Mesenchymal stem cell (in vitro differentiated cells and primary cell): ENCODE data around the gene TOMM40.
A peak's percentile ranks its signal among the peaks of the same experiment; 100 is the strongest.
"Not testable (repeated sequence)": the region's sequence is repeated elsewhere in the genome, so short reads cannot be mapped to it uniquely, and the experiment has no call there.

Experiments
- DNase-seq: peaks from one replicate; pipeline ENCODE4 v3.0.0-alpha.2; 2013
- H2AFZ ChIP-seq: one replicate; pipeline ENCODE4 v1.6.1; 2013; ENCODE audit warnings: low read depth, mild to moderate bottlenecking, control low read depth, inconsistent platforms, low read length, moderate library complexity
- H2AK5ac ChIP-seq: 2 replicates; pipeline ENCODE4 v1.6.1; 2013; ENCODE audit warnings: low read length, moderate library complexity, mild to moderate bottlenecking, inconsistent platforms; ENCODE audit not compliant: severe bottlenecking
- H2BK120ac ChIP-seq: one replicate; pipeline ENCODE4 v1.6.1; 2013; ENCODE audit warnings: low read depth, mild to moderate bottlenecking, inconsistent platforms, low read length, moderate library complexity
- H2BK12ac ChIP-seq, 2 experiments: one replicate each; pipeline ENCODE4 v1.6.1; 2013; ENCODE audit warnings: inconsistent platforms in 2 of 2, low read length in 2 of 2, mild to moderate bottlenecking in 2 of 2, moderate library complexity in 2 of 2, control low read depth in 1 of 2
- H2BK15ac ChIP-seq: one replicate; pipeline ENCODE4 v1.6.1; 2013; ENCODE audit warnings: mild to moderate bottlenecking, low read depth, inconsistent platforms; ENCODE audit not compliant: poor library complexity, severe bottlenecking
- H2BK5ac ChIP-seq: 2 replicates; pipeline ENCODE4 v1.6.1; 2013; ENCODE audit warnings: low read depth, mild to moderate bottlenecking, low read length, control low read depth, inconsistent platforms; ENCODE audit not compliant: poor library complexity, severe bottlenecking
- H3K14ac ChIP-seq, 2 experiments: one replicate each; pipeline ENCODE4 v1.6.1; 2013; ENCODE audit warnings: inconsistent platforms in 2 of 2, low read length in 2 of 2, control low read depth in 1 of 2, mild to moderate bottlenecking in 1 of 2, moderate library complexity in 1 of 2
- H3K18ac ChIP-seq, 2 experiments: one replicate each; pipeline ENCODE4 v1.6.1; 2013; ENCODE audit warnings: inconsistent platforms in 2 of 2, low read length in 2 of 2, control low read depth in 1 of 2, low read depth in 1 of 2, mild to moderate bottlenecking in 1 of 2
- H3K23ac ChIP-seq, 2 experiments: one replicate each; pipeline ENCODE4 v1.6.1; 2013; ENCODE audit warnings: inconsistent platforms in 2 of 2, low read length in 2 of 2, mild to moderate bottlenecking in 2 of 2, moderate library complexity in 2 of 2, control low read depth in 1 of 2
- H3K27ac ChIP-seq: 2 replicates; pipeline ENCODE4 v1.5.1; 2013; ENCODE audit warnings: mild to moderate bottlenecking, moderate library complexity, low read length, control low read depth, inconsistent platforms; ENCODE audit not compliant: poor library complexity, severe bottlenecking
- H3K27me3 ChIP-seq, 2 experiments: 2 replicates each; pipeline versions ENCODE4 v1.6.1 to v1.7.0; 2013; ENCODE audit warnings: low read length in 2 of 2, mild to moderate bottlenecking in 2 of 2, moderate library complexity in 2 of 2, control low read depth in 1 of 2, inconsistent platforms in 1 of 2; ENCODE audit not compliant: control insufficient read depth in 1 of 2, insufficient read depth in 1 of 2
- H3K36me3 ChIP-seq, 2 experiments: 2 replicates each; pipeline versions ENCODE4 v1.6.1 to v1.7.0; 2013; ENCODE audit warnings: low read length in 2 of 2, control low read depth in 1 of 2, inconsistent platforms in 1 of 2, low read depth in 1 of 2, mild to moderate bottlenecking in 1 of 2; ENCODE audit not compliant: insufficient read depth in 2 of 2, control insufficient read depth in 1 of 2
- H3K4ac ChIP-seq, 2 experiments: one replicate each; pipeline ENCODE4 v1.6.1; 2013; ENCODE audit warnings: inconsistent platforms in 2 of 2, low read length in 2 of 2, mild to moderate bottlenecking in 2 of 2, moderate library complexity in 2 of 2, control low read depth in 1 of 2, low read depth in 1 of 2
- H3K4me1 ChIP-seq: 2 replicates; pipeline ENCODE4 v1.6.1; 2013; ENCODE audit warnings: low read depth, low read length, control low read depth; ENCODE audit not compliant: control insufficient read depth, insufficient read depth
- H3K4me2 ChIP-seq: 2 replicates; pipeline ENCODE4 v1.6.1; 2013; ENCODE audit warnings: low read length, mild to moderate bottlenecking, inconsistent platforms; ENCODE audit not compliant: poor library complexity, severe bottlenecking
- H3K4me3 ChIP-seq, 2 experiments: 2 replicates each; pipeline versions ENCODE4 v1.5.1 to v1.7.0; 2013; ENCODE audit warnings: low read length in 2 of 2, mild to moderate bottlenecking in 2 of 2, control low read depth in 1 of 2, low read depth in 1 of 2; ENCODE audit not compliant: insufficient read depth in 1 of 2
- H3K79me1 ChIP-seq: replicated peaks from 2 replicates; pipeline ENCODE4 v1.6.1; 2013; ENCODE audit warnings: mild to moderate bottlenecking, control low read depth, low read length, inconsistent platforms; ENCODE audit not compliant: poor library complexity, severe bottlenecking
- H3K9ac ChIP-seq: 2 replicates; pipeline ENCODE4 v1.7.0; 2013; ENCODE audit warnings: mild to moderate bottlenecking, low read length, moderate library complexity
- H3K9me3 ChIP-seq: 2 replicates; pipeline ENCODE4 v1.7.0; 2013; ENCODE audit warnings: mild to moderate bottlenecking, low read length; ENCODE audit not compliant: control insufficient read depth
- H4K8ac ChIP-seq: one replicate; pipeline ENCODE4 v1.6.1; 2013; ENCODE audit warnings: inconsistent platforms, mild to moderate bottlenecking, low read length, moderate library complexity
- H4K91ac ChIP-seq: one replicate; pipeline ENCODE4 v1.6.1; 2013; ENCODE audit warnings: mild to moderate bottlenecking, low read length, inconsistent platforms
- WGBS: methylation state at CpG from one replicate; pipeline ENCODE4 v1.1.7; 2013; ENCODE audit warnings: mixed read lengths; 5-methylcytosine and 5-hydroxymethylcytosine counted together

The TOMM40 gene

DNA sequence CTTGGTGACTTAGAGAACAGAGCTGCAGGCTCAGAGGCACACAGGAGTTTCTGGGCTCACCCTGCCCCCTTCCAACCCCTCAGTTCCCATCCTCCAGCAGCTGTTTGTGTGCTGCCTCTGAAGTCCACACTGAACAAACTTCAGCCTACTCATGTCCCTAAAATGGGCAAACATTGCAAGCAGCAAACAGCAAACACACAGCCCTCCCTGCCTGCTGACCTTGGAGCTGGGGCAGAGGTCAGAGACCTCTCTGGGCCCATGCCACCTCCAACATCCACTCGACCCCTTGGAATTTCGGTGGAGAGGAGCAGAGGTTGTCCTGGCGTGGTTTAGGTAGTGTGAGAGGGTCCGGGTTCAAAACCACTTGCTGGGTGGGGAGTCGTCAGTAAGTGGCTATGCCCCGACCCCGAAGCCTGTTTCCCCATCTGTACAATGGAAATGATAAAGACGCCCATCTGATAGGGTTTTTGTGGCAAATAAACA is 33.2 kb downstream of the TOMM40 start:
- Histone ChIP-seq H2BK12ac (peak overlapping the region; percentile 49 to 59), H3K4me2 (no peak overlapping the region), H3K18ac (peak overlapping the region in 1 of 2 experiments; percentile 34), H3K36me3 (no peaks in the 10 kb centered on the region), H3K27me3 (no peaks in the 10 kb centered on the region), H3K79me1 (no peaks in the 10 kb centered on the region), H2AFZ (no peak overlapping the region), H4K8ac (peak overlapping the region; percentile 45), H3K4me1 (peaks cover 7% of the 10 kb centered on the region), H2BK5ac (no peak overlapping the region), H4K91ac (peak overlapping the region; percentile 52), H3K4me3 (no peak overlapping the region), H3K14ac (no peak overlapping the region), H3K23ac (no peak overlapping the region), H3K4ac (peak overlapping the region in 1 of 2 experiments; percentile 80), H2AK5ac (no peak overlapping the region), H2BK120ac (no peak overlapping the region), H3K27ac (no peak overlapping the region), H3K9ac (peak overlapping the region; percentile 39), H3K9me3 (no peaks in the 10 kb centered on the region), H2BK15ac (peak overlapping the region; percentile 26)
- no peak for DNase-seq
- 90% methylated on average over 7 of the region's 8 CpGs for WGBS

DNA sequence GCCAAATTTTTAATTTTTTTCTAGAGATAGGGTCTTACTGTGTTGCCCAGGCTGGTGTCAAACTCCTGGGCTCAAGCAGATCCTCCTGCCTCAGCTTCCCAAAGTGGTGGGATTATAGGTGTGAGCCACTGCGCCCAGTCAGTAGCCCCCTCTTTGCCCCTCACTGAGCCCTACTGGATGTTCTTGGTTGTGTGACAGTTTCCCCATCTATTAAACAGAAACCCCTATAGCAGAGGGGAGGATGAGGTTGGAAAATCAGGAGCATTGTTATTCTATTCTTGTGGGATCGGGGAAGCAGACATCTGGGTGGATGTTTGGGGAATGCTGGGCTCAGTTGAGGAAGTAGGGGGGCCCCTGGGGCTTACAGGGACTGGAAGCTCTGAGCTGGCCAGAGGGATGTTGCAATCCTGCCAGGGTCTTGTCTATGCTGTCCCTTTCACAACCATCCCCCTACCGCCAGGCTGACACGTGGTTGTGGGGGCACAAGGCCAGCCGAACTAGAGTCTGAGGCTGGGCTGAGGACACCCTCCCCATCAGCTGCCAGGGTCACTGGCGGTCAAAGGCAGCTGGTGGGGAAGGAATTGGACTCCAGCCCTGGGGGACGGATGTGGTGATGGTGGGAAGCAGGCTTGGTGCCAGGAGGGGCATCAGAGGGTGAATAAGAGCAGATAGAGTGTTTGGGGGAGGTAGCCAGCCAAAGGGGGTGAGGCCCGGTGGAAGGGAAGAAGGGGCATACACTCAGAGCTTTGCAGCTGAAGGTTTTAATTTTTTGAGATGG is 34.2 kb downstream of the TOMM40 start:
- H3K4me3 ChIP-seq, result no peak overlapping the region
- H3K36me3 ChIP-seq, result no peaks in the 10 kb centered on the region
- H2BK15ac ChIP-seq, result peak overlapping the region; percentile 3
- H3K4ac ChIP-seq, result peak overlapping the region in 1 of 2 experiments; percentile 66
- peak overlapping the region; percentile 49 for H4K8ac ChIP-seq
- DNase-seq, result peak; percentile 81
- H3K14ac ChIP-seq, result no peak overlapping the region
- no peak overlapping the region for H2AFZ ChIP-seq
- H3K23ac ChIP-seq, result no peak overlapping the region
- H3K79me1 ChIP-seq, result no peaks in the 10 kb centered on the region
- H3K4me2 ChIP-seq, result no peak overlapping the region
- no peak overlapping the region for H3K27ac ChIP-seq
- H4K91ac ChIP-seq, result peak overlapping the region; percentile 90
- peaks cover 7% of the 10 kb centered on the region for H3K4me1 ChIP-seq
- peak overlapping the region; percentile 34 for H3K9ac ChIP-seq
- H3K9me3 ChIP-seq, result no peaks in the 10 kb centered on the region
- peak overlapping the region in 1 of 2 experiments; percentile 59 for H3K18ac ChIP-seq
- H2BK5ac ChIP-seq, result no peak overlapping the region
- peak overlapping the region; percentile 27 to 77 for H2BK12ac ChIP-seq
- peak overlapping the region; percentile 15 for H2BK120ac ChIP-seq
- H3K27me3 ChIP-seq, result no peaks in the 10 kb centered on the region
- H2AK5ac ChIP-seq, result no peak overlapping the region
- WGBS, result 71% methylated on average over 8 of the region's 8 CpGs

- H2AFZ ChIP-seq, result peak overlapping the region; percentile 73
- H4K8ac ChIP-seq, result peak overlapping the region; percentile 7
- peak overlapping the region in 1 of 2 experiments; percentile 17 for H3K4ac ChIP-seq
- not testable (repeated sequence) for DNase-seq, H3K36me3 ChIP-seq, H3K4me1 ChIP-seq, H2BK5ac ChIP-seq, H2AK5ac ChIP-seq, H3K18ac ChIP-seq, H3K27me3 ChIP-seq, H2BK15ac ChIP-seq, H3K79me1 ChIP-seq, H3K23ac ChIP-seq, H3K27ac ChIP-seq, H2BK120ac ChIP-seq, H3K9me3 ChIP-seq
- H3K9ac ChIP-seq, result peak overlapping the region; percentile 43
- H3K4me2 ChIP-seq, result peak overlapping the region; percentile 60
- 72% methylated on average over 14 of the region's 19 CpGs for WGBS
- peak overlapping the region in 1 of 2 experiments; percentile 24 for H3K4me3 ChIP-seq
- peak overlapping the region; percentile 42 to 83 for H2BK12ac ChIP-seq
- H3K14ac ChIP-seq, result peak overlapping the region in 1 of 2 experiments; percentile 71
- H4K91ac ChIP-seq, result peak overlapping the region; percentile 81
Measured at GRCh38 chr19:44926245-44927077, 35.4 kb downstream of the TOMM40 start.

- Histone ChIP-seq H3K36me3 (no peaks in the 10 kb centered on the region), H3K9ac (no peak overlapping the region), H2BK15ac (peak overlapping the region; percentile 12), H3K4me2 (no peak overlapping the region), H3K18ac (no peak overlapping the region), H2BK120ac (no peak overlapping the region), H3K23ac (no peak overlapping the region), H3K4me1 (peaks cover 7% of the 10 kb centered on the region), H2BK5ac (no peak overlapping the region), H4K91ac (no peak overlapping the region), H2BK12ac (peak overlapping the region in 1 of 2 experiments; percentile 45), H2AFZ (no peak overlapping the region), H3K9me3 (no peaks in the 10 kb centered on the region), H4K8ac (peak overlapping the region; percentile 78), H3K27ac (no peak overlapping the region), H3K4ac (peak overlapping the region in 1 of 2 experiments; percentile 38), H2AK5ac (no peak overlapping the region), H3K27me3 (no peaks in the 10 kb centered on the region), H3K4me3 (no peak overlapping the region), H3K79me1 (no peaks in the 10 kb centered on the region), H3K14ac (no peak overlapping the region)
- DNase-seq, result peak; percentile 45
- WGBS, result 79% methylated on average over 5 of the region's 5 CpGs
Measured at GRCh38 chr19:44927746-44928145, 36.7 kb downstream of the TOMM40 start.
